H9 (cell line): ENCODE data around the gene TSGA10IP. TPM values are rescaled to one million over a fixed set of nuclear protein-coding genes. Genes with fewer than 3 reads are reported as not detected.

Experiments used
- DNase-seq: peaks from one replicate; pipeline ENCODE4 v3.0.0-alpha.2; 2017
- H2AFZ ChIP-seq: one replicate; pipeline ENCODE4 v1.6.1; 2013; ENCODE audit warnings: mild to moderate bottlenecking, low read length, control low read depth, moderate library complexity
- H2AK5ac ChIP-seq: 2 replicates; pipeline ENCODE4 v1.6.1; 2013; ENCODE audit warnings: low read length, control low read depth, mixed read lengths; ENCODE audit not compliant: insufficient read length
- H2BK120ac ChIP-seq: one replicate; pipeline ENCODE4 v1.6.1; 2013; ENCODE audit warnings: low read depth, mild to moderate bottlenecking, low read length, control low read depth, inconsistent platforms; ENCODE audit not compliant: poor library complexity, severe bottlenecking
- H2BK12ac ChIP-seq: 2 replicates; pipeline ENCODE4 v1.6.1; 2013; ENCODE audit warnings: low read length, control low read depth, mixed read lengths, low read depth; ENCODE audit not compliant: insufficient read length
- H2BK15ac ChIP-seq: 2 replicates; pipeline ENCODE4 v1.6.1; 2013; ENCODE audit warnings: low read depth, low read length, control low read depth
- H2BK20ac ChIP-seq: one replicate; pipeline ENCODE4 v1.6.1; 2013; ENCODE audit warnings: low read depth, mild to moderate bottlenecking, low read length, control low read depth, inconsistent platforms; ENCODE audit not compliant: poor library complexity, severe bottlenecking
- H2BK5ac ChIP-seq: 2 replicates; pipeline ENCODE4 v1.6.1; 2013; ENCODE audit warnings: low read length, control low read depth, mixed read lengths; ENCODE audit not compliant: insufficient read length
- H3K14ac ChIP-seq: 2 replicates; pipeline ENCODE4 v1.6.1; 2013; ENCODE audit warnings: low read length, control low read depth; ENCODE audit not compliant: insufficient read depth
- H3K18ac ChIP-seq: 2 replicates; pipeline ENCODE4 v1.6.1; 2013; ENCODE audit warnings: low read depth, mild to moderate bottlenecking, mixed read lengths, low read length, control low read depth; ENCODE audit not compliant: insufficient read length
- H3K23ac ChIP-seq: 2 replicates; pipeline ENCODE4 v1.6.1; 2013; ENCODE audit warnings: low read length, control low read depth, mixed read lengths, low read depth; ENCODE audit not compliant: insufficient read length
- H3K23me2 ChIP-seq: 2 replicates; pipeline ENCODE4 v1.6.1; 2013; ENCODE audit warnings: low read depth, mild to moderate bottlenecking, mixed read lengths, low read length, control low read depth; ENCODE audit not compliant: insufficient read length, poor library complexity, severe bottlenecking
- H3K27ac ChIP-seq: 2 replicates; pipeline ENCODE4 v1.5.1; 2013; ENCODE audit warnings: low read length, control low read depth, mixed read lengths, low read depth; ENCODE audit not compliant: insufficient read length
- H3K27me3 ChIP-seq: 2 replicates; pipeline ENCODE4 v1.6.1; 2013; ENCODE audit warnings: low read length, control low read depth, inconsistent platforms; ENCODE audit not compliant: insufficient read depth
- H3K4ac ChIP-seq: 2 replicates; pipeline ENCODE4 v1.6.1; 2013; ENCODE audit warnings: low read depth, mild to moderate bottlenecking, control low read depth, inconsistent platforms, low read length, moderate library complexity
- H3K4me1 ChIP-seq: 2 replicates; pipeline ENCODE4 v1.6.1; 2013; ENCODE audit warnings: low read length, control low read depth, inconsistent platforms; ENCODE audit not compliant: insufficient read depth
- H3K4me2 ChIP-seq: 2 replicates; pipeline ENCODE4 v1.6.1; 2013; ENCODE audit warnings: low read length, control low read depth, mixed read lengths; ENCODE audit not compliant: insufficient read length, insufficient read depth
- H3K56ac ChIP-seq: 2 replicates; pipeline ENCODE4 v1.6.1; 2013; ENCODE audit warnings: low read depth, mild to moderate bottlenecking, mixed read lengths, low read length, control low read depth; ENCODE audit not compliant: insufficient read length
- H3K79me1 ChIP-seq: 2 replicates; pipeline ENCODE4 v1.6.1; 2013; ENCODE audit warnings: low read depth, mild to moderate bottlenecking, moderate library complexity, low read length, control low read depth, inconsistent platforms; ENCODE audit not compliant: insufficient read depth, poor library complexity, severe bottlenecking
- H3K79me2 ChIP-seq: 2 replicates; pipeline ENCODE4 v1.6.1; 2013; ENCODE audit warnings: low read length, control low read depth, inconsistent platforms; ENCODE audit not compliant: insufficient read depth
- H3K9ac ChIP-seq: 2 replicates; pipeline ENCODE4 v1.6.1; 2013; ENCODE audit warnings: low read length, control low read depth, mixed read lengths; ENCODE audit not compliant: insufficient read length; ENCODE audit errors: extremely low read depth
- H3K9me3 ChIP-seq: one replicate; pipeline ENCODE4 v1.6.1; 2013; ENCODE audit warnings: low read depth, low read length, inconsistent platforms; ENCODE audit not compliant: control insufficient read depth
- H3T11ph ChIP-seq: one replicate; pipeline ENCODE4 v1.6.1; 2013; ENCODE audit warnings: mild to moderate bottlenecking, low read length, control low read depth, inconsistent platforms
- H4K20me1 ChIP-seq: one replicate; pipeline ENCODE4 v1.6.1; 2013; ENCODE audit not compliant: control insufficient read depth, insufficient read length, insufficient read depth
- H4K5ac ChIP-seq: 2 replicates; pipeline ENCODE4 v1.6.1; 2013; ENCODE audit warnings: low read depth, mild to moderate bottlenecking, mixed read lengths, low read length, control low read depth; ENCODE audit not compliant: insufficient read length
- H4K8ac ChIP-seq: replicated peaks from 2 replicates; pipeline ENCODE4 v1.6.1; 2013; ENCODE audit warnings: low read length, control low read depth, mixed read lengths, low read depth; ENCODE audit not compliant: insufficient read length
- H4K91ac ChIP-seq: 2 replicates; pipeline ENCODE4 v1.6.1; 2013; ENCODE audit warnings: low read depth, mild to moderate bottlenecking, moderate library complexity, mixed read lengths, low read length, control low read depth; ENCODE audit not compliant: insufficient read length
- H3K27ac Mint-ChIP-seq, 3 experiments: 2 replicates in 2 of 3; 3 replicates in 1 of 3; pipeline ENCODE4 v1.8.0; 2020 to 2021; ENCODE audit warnings: mixed read lengths in 3 of 3, mild to moderate bottlenecking in 1 of 3, moderate library complexity in 1 of 3
- H3K27me3 Mint-ChIP-seq: 2 replicates; pipeline ENCODE4 v1.8.0; 2021; ENCODE audit warnings: low read depth, mild to moderate bottlenecking, moderate library complexity, mixed read lengths
- H3K36me3 Mint-ChIP-seq, 3 experiments: 2 replicates in 2 of 3; 3 replicates in 1 of 3; pipeline ENCODE4 v1.8.0; 2020 to 2021; ENCODE audit warnings: low read depth in 3 of 3, mixed read lengths in 3 of 3; ENCODE audit not compliant: insufficient read depth in 1 of 3
- H3K4me1 Mint-ChIP-seq, 2 experiments: 2 replicates each; pipeline ENCODE4 v1.8.0; 2020; ENCODE audit warnings: mixed read lengths in 2 of 2
- H3K4me3 Mint-ChIP-seq, 2 experiments: 2 replicates in 1 of 2; 3 replicates in 1 of 2; pipeline ENCODE4 v1.8.0; 2020 to 2021; ENCODE audit warnings: mild to moderate bottlenecking in 2 of 2, mixed read lengths in 2 of 2, moderate library complexity in 1 of 2
- H3K9me3 Mint-ChIP-seq, 2 experiments: 2 replicates in 1 of 2; 3 replicates in 1 of 2; pipeline ENCODE4 v1.8.0; 2020; ENCODE audit warnings: mild to moderate bottlenecking in 2 of 2, mixed read lengths in 2 of 2, moderate library complexity in 1 of 2
- WGBS: extraction: QIAGEN DNeasy Blood & Tissue Kit; methylation state at CpG from one replicate; pipeline ENCODE4 v1.1.7; 2013; ENCODE audit warnings: missing lambda C conversion rate, low lambda C conversion rate, mixed read lengths; ENCODE audit not compliant: insufficient read length; ENCODE audit errors: extremely low coverage; 5-methylcytosine and 5-hydroxymethylcytosine counted together
- total RNA-seq: library from RNA; stranded (reverse); gene quantifications from 2 replicates; pipeline ENCODE4 v1.2.1, GENCODE V29; 2021
- TF ChIP-seq, protein P1 (sequence below): fragments of 200-600 bp; sonication (generic); conservative IDR thresholded peaks from 3 replicates; pipeline ENCODE4 v1.8.0; 2021; ENCODE audit warnings: antibody characterized with exemption, mild to moderate bottlenecking

TSGA10IP gene
- total RNA-seq, 1 experiment from 2014 or later = 2.2 TPM

DNA sequence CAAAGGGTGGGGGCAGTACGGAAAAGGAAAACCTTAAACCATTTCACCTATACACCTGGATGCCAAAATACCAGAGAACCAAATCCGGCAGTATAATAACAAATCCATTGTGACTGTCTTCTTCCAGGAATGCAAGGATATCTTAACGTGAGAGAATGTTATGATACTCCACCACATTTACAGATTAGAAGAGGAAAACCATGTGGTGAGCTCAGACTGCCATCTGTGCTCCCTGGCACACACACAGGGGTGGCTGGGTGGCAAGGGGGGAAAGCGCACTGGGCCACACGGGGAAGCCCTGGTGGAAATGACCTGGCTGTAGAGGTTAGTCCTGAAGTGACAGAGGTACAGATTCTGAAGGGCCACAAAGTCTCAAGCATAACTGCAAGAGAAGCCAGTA lies 46.8 kb downstream of the TSGA10IP start:
- Histone ChIP-seq H2BK120ac (no peak overlapping the region), H3K56ac (no peak overlapping the region), H3T11ph (no peak overlapping the region), H3K27ac (no peak overlapping the region), H3K23ac (no peak overlapping the region), H2BK20ac (no peak overlapping the region), H3K27me3 (no peaks in the 10 kb centered on the region), H3K79me1 (no peaks in the 10 kb centered on the region), H2BK12ac (no peak overlapping the region), H2BK15ac (no peak overlapping the region), H3K14ac (no peak overlapping the region), H4K5ac (no peak overlapping the region), H4K91ac (no peak overlapping the region), H2AK5ac (no peak overlapping the region), H3K18ac (no peak overlapping the region), H3K4me1 (no peaks in the 10 kb centered on the region), H4K8ac (no peak overlapping the region), H3K4me2 (no peak overlapping the region), H3K23me2 (no peaks in the 10 kb centered on the region), H2BK5ac (no peak overlapping the region), H3K9me3 (no peaks in the 10 kb centered on the region), H3K4ac (no peak overlapping the region), H3K79me2 (no peaks in the 10 kb centered on the region), H4K20me1 (no peaks in the 10 kb centered on the region), H3K9ac (no peak overlapping the region), H2AFZ (no peak overlapping the region)
- no CpG with 5 or more reads among the region's 5 CpGs for WGBS
- H3K9me3 Mint-ChIP-seq = no peaks in the 10 kb centered on the region
- DNase-seq = no peak
- peaks cover 0 to 2% of the 10 kb centered on the region in 2 experiments; a peak in 1 of 4 replicates for H3K4me1 Mint-ChIP-seq
- H3K27me3 Mint-ChIP-seq = no peaks in the 10 kb centered on the region; the same call in 1 of the 2 replicates
- no peak overlapping the region for H3K4me3 Mint-ChIP-seq
- peaks cover 3 to 15% (median 5%) of the 10 kb centered on the region in 3 experiments; a peak in 5 of 7 replicates for H3K36me3 Mint-ChIP-seq
- TF ChIP-seq, protein P1, sequence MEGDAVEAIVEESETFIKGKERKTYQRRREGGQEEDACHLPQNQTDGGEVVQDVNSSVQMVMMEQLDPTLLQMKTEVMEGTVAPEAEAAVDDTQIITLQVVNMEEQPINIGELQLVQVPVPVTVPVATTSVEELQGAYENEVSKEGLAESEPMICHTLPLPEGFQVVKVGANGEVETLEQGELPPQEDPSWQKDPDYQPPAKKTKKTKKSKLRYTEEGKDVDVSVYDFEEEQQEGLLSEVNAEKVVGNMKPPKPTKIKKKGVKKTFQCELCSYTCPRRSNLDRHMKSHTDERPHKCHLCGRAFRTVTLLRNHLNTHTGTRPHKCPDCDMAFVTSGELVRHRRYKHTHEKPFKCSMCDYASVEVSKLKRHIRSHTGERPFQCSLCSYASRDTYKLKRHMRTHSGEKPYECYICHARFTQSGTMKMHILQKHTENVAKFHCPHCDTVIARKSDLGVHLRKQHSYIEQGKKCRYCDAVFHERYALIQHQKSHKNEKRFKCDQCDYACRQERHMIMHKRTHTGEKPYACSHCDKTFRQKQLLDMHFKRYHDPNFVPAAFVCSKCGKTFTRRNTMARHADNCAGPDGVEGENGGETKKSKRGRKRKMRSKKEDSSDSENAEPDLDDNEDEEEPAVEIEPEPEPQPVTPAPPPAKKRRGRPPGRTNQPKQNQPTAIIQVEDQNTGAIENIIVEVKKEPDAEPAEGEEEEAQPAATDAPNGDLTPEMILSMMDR = no peak
- peak overlapping the region in 2 of 3 experiments; percentile 49 to 65; a peak in 2 of 7 replicates for H3K27ac Mint-ChIP-seq
